Measurements from ENCODE around the gene FFAR3. TPM values are rescaled to one million over a fixed set of nuclear protein-coding genes. Genes with fewer than 3 reads are reported as not detected.

The FFAR3 gene
- total RNA-seq, 4 donors from 2014 or later = 0.45 TPM; not detected in 3

DNA sequence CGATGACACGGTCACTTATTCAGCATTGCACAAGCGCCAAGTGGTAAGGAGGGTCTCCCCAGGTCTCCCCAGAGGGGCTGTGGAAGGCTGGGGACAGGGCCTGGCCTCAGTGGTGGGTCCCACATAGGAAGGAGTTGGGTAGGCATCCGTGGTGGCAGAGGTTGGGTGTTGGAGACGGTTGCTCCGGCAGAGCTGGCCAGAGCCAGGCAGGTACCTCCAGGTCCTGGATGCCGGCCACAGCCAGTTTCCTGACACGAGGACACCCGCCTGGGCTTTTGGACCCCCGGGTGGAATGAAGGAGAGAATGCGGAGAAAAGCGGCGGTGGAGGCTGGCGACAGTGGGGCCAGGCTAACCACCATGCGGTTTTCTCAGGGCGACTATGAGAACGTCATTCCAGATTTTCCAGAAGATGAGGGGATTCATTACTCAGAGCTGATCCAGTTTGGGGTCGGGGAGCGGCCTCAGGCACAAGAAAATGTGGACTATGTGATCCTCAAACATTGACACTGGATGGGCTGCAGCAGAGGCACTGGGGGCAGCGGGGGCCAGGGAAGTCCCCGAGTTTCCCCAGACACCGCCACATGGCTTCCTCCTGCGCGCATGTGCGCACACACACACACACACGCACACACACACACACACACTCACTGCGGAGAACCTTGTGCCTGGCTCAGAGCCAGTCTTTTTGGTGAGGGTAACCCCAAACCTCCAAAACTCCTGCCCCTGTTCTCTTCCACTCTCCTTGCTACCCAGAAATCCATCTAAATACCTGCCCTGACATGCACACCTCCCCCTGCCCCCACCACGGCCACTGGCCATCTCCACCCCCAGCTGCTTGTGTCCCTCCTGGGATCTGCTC is 11.8 kb upstream of the FFAR3 start:
- DNase-seq = no peak
- Histone ChIP-seq H3K27me3 (no peaks in the 10 kb centered on the region), H3K9me3 (no peaks in the 10 kb centered on the region), H3K27ac (no peak overlapping the region), H3K36me3 (no peaks in the 10 kb centered on the region), H3K4me1 (no peaks in the 10 kb centered on the region), H3K4me3 (replicated peaks in 1 of 3) (no peak overlapping the region)
- intact Hi-C loops (cut with DNase I) = loop anchor here (5.0 kb wide), 1 partner anchor 69 kb away; no protein-coding TSS in a partner anchor
- WGBS, 2 donors = 72 to 81% methylated on average over 26 to 28 of the region's 28 CpGs
- TF ChIP-seq CTCF (IDR thresholded peaks at IDR 0.05) (no peak), POLR2A (IDR thresholded peaks at IDR 0.05) (no peak)

DNA sequence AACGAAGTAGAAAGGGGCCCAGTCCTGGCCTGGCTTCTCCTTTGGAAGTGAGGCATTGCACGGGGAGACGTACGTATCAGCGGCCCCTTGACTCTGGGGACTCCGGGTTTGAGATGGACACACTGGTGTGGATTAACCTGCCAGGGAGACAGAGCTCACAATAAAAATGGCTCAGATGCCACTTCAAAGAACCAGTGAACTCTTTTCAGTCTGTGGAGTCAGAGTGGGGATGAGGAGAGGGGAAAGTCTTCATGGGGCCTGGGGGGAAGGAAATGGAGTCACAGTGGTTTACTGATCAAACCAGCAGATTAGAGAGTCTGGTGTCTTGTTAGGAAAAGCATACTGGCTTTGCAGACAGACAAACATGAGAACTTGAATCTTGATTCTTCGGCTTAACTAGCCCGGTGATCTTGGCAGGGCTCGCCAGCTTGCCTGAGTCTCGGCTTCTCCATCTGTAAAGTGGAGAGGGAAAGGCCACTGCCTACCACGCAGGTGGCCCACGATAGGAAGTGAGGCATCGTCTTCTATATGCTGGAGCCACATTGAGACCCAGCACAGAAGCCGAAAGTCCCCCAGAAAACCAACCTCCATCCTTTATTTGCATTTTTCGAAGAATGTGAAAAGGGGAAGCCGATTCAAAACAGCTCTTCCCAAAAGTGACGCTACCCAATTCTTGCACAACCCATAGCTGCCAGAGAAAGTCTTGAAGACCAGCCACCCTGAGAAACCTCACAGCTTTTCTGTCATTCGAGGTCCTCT is 10.9 kb upstream of the FFAR3 start, which contains the start of gene FFAR1:
Gene FFAR1, plus strand, starts transcription at position 732 of the 759 bp plus-strand sequence. CDS start 3,650 bp downstream, outside the sequence.
- Histone ChIP-seq H3K9me3 (no peaks in the 10 kb centered on the region), H3K27me3 (no peaks in the 10 kb centered on the region), H3K4me1 (no peaks in the 10 kb centered on the region), H3K4me3 (replicated peaks in 1 of 3) (no peak within 1 kb of the TSS), H3K27ac (no peak within 1 kb of the TSS), H3K36me3 (no peaks in the 10 kb centered on the region)
- no peak for TF ChIP-seq POLR2A (IDR thresholded peaks at IDR 0.05)
- no peak for TF ChIP-seq CTCF (IDR thresholded peaks at IDR 0.05)
- DNase-seq = no peak
- WGBS, 2 donors = 74 to 79% methylated on average over 18 of the region's 18 CpGs
- intact Hi-C loops (cut with DNase I) = loop anchor here (5.0 kb wide), 1 partner anchor 70 kb away; no protein-coding TSS in a partner anchor

GRCh38 chr19:35347930-35348298 is 10.3 kb upstream of the FFAR3 start:
- Histone ChIP-seq H3K9me3 (no peaks in the 10 kb centered on the region), H3K27ac (no peak overlapping the region), H3K27me3 (no peaks in the 10 kb centered on the region), H3K4me1 (no peaks in the 10 kb centered on the region), H3K36me3 (no peaks in the 10 kb centered on the region), H3K4me3 (replicated peaks in 1 of 3) (no peak overlapping the region)
- 88 to 90% methylated on average over 7 of the region's 7 CpGs for WGBS, 2 donors
- no peak for TF ChIP-seq CTCF (IDR thresholded peaks at IDR 0.05)
- intact Hi-C loops (cut with DNase I) = loop anchor here (5.0 kb wide), 1 partner anchor 71 kb away; no protein-coding TSS in a partner anchor
- DNase-seq = no peak

DNA sequence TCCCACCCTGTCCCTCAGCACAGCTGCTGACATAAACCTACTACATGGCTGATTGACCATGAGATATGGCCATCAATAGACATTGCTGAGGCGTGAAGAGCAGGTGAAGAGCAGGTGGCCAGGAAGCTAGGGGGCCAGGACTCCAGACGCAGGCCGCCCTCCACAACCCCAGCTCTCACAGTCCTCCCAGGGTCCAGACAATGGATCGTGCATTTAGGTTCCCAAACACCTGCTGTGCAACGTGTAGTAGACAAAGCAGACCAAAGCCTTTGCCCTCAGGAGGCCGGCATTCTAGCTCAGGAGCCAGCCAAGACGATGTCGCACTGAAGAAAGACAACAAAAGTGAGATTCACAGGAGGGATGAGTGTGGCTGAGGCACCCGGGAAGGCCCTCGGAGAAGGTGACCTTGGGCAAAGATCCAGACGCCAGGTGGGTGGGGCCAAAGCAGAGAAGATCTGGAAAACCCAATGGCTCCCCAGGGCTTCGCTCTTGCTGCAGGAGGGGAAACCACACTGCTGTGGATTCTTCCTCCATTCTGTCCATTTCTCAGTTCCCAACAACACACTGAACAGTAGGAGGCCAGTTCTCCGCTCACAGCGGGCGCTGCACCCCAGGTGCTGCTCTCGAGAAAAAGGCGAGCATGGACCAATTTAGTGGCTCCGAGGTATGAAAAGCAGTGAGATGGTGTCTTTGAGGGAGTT is 9.2 kb upstream of the FFAR3 start:
- WGBS, 2 donors = 83 to 88% methylated on average over 17 to 18 of the region's 18 CpGs

More for the DNA sequence above, 9.2 kb upstream of the FFAR3 start:
- H3K9me3 ChIP-seq = no peaks in the 10 kb centered on the region
- TF ChIP-seq POLR2A (IDR thresholded peaks at IDR 0.05) = no peak
- TF ChIP-seq CTCF (IDR thresholded peaks at IDR 0.05) = no peak
- intact Hi-C loops (cut with DNase I) = loop anchor here (5.0 kb wide), 1 partner anchor 72 kb away; no protein-coding TSS in a partner anchor
- no peak overlapping the region for H3K27ac ChIP-seq
- no peaks in the 10 kb centered on the region for H3K4me1 ChIP-seq
- no peaks in the 10 kb centered on the region for H3K36me3 ChIP-seq
- no peak for DNase-seq
- no peak overlapping the region for H3K4me3 ChIP-seq (replicated peaks in 1 of 3)
- no peaks in the 10 kb centered on the region for H3K27me3 ChIP-seq
